HG03039 (cell line): Measurements from ENCODE around the gene PRDM8.

ENCODE experiments used
- ATAC-seq: cut with Tn5 transposase; IDR thresholded peaks from one replicate; pipeline ENCODE4 v1.9.1; 2021; ENCODE audit warnings: mild to moderate bottlenecking, moderate library complexity; ENCODE audit not compliant: unreplicated experiment

Gene PRDM8

GRCh38 chr4:80183250-80184052 is 13.9 kb upstream of the PRDM8 start:
- peak; percentile 49 for ATAC-seq

DNA sequence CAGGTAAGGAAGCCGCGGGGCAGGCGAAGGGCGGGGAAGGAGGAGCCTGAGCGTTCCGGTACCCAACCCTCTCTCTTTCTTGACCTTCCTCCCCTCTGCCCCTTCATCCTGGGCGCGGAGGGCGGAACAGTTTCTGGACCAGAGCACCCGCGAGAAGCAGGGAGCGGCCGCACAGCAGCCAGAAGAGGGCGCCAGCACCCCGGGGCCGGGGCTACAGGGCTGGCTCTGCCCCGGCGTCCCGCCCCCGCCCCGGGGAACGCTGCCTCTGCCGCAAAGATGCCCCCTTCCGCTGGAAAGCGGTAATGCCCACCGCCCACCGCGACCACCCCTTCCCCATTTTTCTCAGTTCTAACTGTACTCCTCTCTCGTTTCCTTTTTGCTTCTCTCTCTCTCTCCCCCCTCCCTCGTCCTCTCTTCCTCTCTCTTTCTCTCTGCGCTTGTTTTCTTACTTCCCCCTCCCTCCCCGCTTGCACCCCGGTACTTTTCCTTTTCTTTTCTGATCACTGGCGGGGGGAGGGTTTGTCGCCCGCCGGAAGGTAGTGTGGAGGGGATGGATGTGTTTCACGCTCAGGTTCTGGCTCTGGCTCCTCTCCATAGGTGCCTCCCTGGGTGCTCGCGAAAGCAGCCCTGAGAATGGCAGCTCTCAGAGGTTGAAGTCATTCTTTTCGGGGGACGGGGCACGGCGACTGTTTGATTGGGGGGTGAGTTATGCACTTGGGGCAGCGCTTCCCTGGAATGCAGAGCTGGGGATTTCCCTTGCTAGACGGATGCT is 13.1 kb upstream of the PRDM8 start:
- ATAC-seq: peak; percentile 96

DNA sequence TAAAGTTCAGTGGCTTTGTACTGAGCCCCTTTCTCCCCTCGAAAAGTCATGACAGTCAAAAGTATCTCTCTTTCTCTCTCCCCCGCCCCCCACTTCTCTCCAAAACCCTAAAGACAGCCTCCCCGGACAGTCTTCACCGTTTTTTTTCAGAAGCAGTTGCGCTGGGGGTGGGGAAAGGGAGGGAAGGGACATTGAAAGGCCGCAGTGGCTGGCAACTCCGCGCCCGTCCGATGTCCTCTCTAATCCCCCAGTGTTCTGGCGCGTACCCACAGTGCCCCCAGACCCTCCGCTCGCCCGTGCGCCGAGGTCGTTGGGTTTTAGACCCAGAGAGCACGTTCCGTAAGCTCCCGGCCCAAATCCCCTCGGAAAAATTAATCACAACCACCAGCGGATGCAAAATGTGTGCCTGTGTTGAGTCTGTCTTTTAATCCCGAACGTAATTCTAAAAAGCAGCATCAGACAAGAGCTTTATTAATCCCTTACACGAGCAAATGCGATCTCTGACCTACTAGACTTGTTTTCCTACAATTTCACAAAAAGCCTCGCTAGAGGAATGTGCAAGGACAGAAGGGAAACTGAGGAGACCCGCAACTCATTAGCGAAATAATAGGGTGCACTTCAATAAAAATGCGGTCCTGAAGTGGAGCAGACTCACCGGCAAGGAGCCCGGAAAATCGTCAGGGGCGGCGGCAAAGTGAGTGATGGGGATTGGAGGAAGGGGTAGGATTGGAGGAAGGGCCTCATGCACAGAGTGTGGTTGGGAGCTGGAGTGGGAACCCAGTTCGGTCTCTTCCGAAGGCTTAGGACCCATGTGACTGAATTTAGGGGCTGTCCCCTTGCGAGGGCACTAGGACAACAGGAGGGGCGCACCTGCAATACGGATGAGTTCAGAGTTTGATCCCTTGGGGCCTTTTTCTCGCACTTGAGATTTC is 12.2 kb upstream of the PRDM8 start:
- no peak for ATAC-seq

DNA sequence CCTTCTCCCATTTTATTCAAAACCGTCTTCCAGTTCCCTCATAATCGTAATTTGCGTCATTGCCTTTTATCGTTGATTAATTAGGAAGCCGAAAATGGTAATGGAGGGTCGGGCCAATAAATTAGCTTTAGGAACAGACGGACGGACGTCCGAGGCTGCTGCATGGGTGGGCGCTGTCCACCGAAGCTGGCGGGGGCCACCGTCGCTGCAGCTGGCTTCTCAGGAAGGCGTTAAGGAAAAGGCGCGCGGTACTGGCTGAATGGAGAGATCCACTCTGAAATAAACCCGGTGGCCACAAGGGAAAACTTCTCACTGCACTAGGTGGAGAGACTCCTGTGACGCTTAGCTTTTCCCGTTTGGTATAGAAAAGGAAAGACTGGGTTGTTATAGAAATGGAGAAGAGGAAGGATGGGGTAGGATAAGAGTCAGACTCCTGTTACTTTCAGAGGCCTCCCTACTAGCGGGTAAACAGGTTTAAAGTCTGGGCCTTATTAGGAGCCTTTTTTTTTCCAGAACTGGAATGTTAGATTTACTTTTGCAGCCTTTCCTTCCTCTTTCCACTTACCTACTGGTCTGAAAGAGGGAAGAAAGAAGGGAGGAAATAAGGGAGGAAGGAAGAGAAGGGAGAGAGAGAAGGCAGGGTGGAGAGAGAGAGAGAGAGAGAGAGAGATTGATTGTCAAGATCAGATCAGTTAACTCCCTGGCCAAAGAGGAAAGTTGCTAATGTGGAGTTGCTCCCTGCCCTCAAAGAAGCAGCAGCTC is 11.3 kb upstream of the PRDM8 start:
- no peak for ATAC-seq

GRCh38 chr4:80186676-80187075 is 10.6 kb upstream of the PRDM8 start:
- ATAC-seq: no peak

DNA sequence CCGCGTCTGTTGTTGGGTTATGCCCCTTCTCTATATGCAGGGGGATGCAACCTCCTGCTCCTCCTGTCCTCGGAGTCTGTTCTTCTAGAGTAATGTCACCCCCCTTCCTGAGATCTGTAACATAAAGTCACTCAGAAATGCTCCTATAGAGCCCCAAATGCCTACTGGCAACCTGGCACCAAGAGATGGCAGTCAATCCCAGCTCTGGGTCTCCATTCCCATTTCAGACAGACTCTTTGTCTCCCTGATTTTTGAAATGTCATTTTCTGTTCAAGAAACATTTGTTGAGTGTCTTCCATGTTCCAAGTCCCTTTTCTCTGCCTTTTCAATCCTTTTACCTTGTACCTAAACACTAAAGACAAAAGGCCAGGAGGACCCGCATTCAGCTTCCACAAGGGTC is 9.6 kb upstream of the PRDM8 start:
- ATAC-seq: no peak

DNA sequence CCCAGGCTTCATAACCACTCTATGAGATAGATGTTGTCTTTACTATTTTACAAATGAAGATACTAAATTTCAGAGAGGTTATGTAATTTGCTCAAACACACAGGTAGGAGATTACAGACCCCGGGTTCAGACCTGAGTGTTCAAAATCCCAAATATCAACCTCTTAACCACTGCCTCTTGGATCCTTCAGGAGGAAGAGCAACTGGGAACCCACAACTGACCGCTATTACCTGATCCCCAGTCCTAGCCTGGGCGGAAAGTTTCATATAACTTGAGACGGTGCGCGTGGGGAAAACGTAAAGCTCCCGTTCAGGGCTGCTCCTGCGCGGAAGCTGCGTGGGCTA is 8.9 kb upstream of the PRDM8 start:
- ATAC-seq: no peak

DNA sequence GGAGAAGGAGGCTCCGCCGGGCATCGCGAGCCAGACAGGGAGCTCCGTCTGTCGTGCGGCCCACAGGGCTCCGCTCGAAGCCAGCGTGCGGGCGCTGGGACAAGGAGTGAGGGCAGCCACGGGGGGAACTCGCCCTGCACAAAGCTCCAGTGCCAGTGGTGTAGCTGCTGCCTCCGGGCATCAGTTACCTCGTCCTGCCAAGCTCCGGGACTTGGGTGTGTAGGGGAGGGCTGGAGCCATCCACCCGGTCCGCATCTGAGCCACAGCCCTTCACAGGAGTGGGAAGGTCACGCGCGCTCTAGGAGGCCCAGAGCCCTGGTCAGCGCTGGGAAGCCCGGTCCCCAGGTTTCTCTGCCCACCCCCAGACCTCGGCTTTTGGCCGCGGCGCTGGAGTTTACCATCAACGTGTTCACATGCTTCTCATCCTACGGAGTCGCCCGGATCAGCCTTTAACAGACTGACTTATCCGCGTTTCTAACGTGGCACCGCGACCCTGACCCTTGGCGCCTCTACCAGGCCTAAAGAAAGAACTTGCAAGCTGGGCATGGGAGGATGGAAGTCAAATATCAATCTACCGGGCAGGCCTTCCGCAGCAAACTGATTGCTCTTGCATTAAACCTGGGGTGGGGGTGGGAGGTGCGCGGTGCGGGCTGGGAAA is 8.4 kb upstream of the PRDM8 start:
- no peak for ATAC-seq

DNA sequence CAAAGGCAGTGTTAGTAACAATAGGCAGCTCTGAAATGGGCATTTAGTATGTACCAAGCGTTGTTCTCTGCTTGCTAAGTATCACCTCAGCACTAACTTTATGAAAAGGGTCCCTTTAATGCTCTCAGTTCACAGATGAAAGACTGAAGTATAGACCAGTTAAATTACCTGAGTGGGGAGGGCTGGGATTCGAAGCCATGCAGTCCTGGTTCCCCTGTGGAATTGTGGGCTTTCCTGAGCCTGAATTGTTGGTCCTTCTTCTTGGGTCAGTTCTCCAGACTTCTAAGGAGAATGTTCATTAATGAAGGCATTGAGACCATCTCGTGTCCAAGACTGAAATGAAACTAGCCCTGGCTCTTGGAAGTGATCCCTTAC is 7.7 kb upstream of the PRDM8 start:
- no peak for ATAC-seq

GRCh38 chr4:80189956-80190677 is 7.2 kb upstream of the PRDM8 start:
- ATAC-seq: no peak

- no peak for ATAC-seq
These were observed 4.9 kb upstream of the PRDM8 start for GRCh38 chr4:80192252-80192866.

DNA sequence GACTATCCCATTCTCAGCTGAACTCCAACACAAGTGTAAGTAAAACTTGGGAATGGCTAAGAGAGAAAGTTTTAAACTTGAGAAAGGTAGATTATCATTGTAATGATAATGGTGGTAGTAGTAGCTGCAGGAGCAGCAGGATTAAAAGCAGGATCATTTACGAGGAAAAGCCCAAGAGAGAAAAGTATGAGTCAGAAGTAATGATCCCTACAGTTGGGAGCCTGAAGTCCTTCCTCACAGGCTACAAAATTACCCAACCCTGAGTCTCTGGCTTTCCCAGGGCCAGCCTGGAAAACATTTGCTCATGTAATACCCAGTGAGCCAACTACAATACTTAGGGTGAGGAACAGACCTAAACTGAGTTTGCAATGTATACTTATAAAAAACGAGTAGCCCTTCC is 4.4 kb upstream of the PRDM8 start:
- no peak for ATAC-seq

DNA sequence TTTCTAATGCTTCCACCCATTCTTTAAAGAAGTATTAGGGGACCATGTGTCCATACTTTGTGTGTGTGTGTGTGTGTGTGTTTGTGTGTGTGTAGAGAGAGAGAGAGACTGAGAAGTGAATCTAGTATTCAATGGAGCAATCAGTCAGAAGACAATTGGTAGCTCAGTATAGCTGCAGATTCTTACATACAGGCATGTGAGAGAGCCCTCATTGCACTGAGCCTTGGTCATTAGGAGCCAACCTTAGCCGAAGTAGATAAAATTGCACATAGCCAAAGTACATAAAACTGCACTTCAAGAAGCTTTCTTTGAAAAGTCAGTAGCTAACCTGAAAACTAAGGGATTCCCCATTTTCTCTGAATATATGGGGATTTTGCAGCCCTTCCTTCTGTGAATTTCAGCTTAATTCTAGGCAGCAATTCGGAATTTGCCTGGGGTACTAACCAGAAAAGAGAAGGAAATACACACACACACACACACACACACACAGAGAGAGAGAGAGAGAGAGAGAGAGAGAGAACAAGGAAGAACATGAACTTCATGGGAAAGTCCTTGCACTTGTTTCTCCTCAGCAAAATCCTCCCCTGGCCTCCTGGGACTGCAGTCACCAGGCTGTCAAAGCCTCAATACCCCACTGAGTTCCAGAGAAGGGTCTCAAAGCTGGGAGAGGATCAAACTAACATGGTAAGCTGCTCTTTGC is 1.7 kb upstream of the PRDM8 start:
- no peak for ATAC-seq

- ATAC-seq: no peak
These were observed 913 bp upstream of the PRDM8 start for GRCh38 chr4:80196259-80196921.

- ATAC-seq: no peak
These were observed 518 bp downstream of the PRDM8 start for GRCh38 chr4:80197601-80198440.

DNA sequence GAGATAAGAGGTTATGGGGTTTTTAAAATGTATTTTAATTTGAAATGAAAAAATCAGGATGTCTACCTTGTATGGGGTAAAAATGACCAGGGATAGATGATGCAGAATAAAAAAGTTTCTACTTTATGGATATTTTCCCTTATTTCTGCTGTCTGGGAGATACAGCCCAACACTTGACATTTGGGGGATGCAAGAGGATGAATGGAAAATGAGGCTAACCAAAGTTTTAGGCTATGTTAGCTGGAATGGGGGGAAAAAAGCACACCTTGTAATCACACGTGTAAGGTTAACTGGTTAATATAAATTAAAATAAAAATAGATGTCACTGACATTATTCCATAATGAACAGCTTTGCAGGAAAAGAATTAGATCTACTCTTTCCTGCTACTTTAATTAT is 1.1 kb downstream of the PRDM8 start:
- no peak for ATAC-seq

DNA sequence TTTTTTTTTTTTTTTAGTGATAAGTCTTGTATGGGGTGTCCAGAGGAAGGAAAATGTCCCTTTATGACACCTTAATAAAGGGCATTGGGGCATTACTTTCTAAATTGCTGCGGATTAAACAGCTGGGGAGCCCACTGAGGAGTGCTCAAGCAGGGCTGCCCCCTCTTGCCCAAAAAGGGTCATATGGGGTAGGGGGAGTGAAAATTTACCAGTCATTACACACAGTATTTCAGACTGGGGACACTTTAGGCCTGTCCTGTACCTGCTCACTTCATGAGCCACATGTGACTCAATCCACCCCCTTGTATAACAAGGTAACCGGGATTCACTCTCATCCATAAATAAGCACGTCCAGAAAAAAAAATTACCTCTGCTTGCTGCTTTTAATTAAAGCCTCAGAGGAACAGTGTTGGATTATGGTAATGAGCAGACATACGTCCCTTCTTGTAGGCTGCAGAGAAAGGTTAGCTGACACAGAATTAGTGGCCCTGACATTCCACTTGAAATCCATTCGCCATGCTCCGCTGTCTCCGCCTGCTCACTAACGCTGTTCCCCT is 1.8 kb downstream of the PRDM8 start:
- no peak for ATAC-seq
